SK-N-SH treated with all-trans-retinoic acid at 6 μM for 48 hours (cell line): Measurements from ENCODE around the gene KDF1.
"Not testable (repeated sequence)": the region's sequence is repeated elsewhere in the genome, so short reads cannot be mapped to it uniquely, and the experiment has no call there.

Experiments used
- ATAC-seq: fragments of 200-7000 bp; cut with Tn5 transposase; 3 replicates; pipeline ENCODE4 v1.9.1; 2020; ENCODE audit warnings: mild to moderate bottlenecking, moderate library complexity
- ARNTL ChIP-seq: fragments of 450-650 bp; formaldehyde crosslinking; IDR thresholded peaks from 2 replicates; pipeline ENCODE4 v1.5.0; 2020; ENCODE audit warnings: low read depth, mild to moderate bottlenecking, moderate library complexity, borderline replicate concordance
- BACH2 ChIP-seq: fragments of 250-450 bp; sonication (Bioruptor Pico); IDR thresholded peaks from 2 replicates; pipeline ENCODE4 v1.9.0; 2021; ENCODE audit warnings: mild to moderate bottlenecking, borderline replicate concordance
- CREB5 ChIP-seq: fragments of 250-450 bp; sonication (Bioruptor Pico); IDR thresholded peaks from 2 replicates; pipeline ENCODE4 v1.5.1; 2020; ENCODE audit warnings: low read depth, mild to moderate bottlenecking, moderate library complexity
- CSDC2 ChIP-seq: fragments of 250-450 bp; sonication (Bioruptor Pico); IDR thresholded peaks from 2 replicates; pipeline ENCODE4 v1.5.0; 2020; ENCODE audit warnings: mild to moderate bottlenecking, moderate library complexity
- CSRNP3 ChIP-seq: fragments of 250-450 bp; sonication (Bioruptor Pico); IDR thresholded peaks from 2 replicates; pipeline ENCODE4 v1.5.1; 2021; ENCODE audit warnings: mild to moderate bottlenecking, moderate library complexity
- ESRRG ChIP-seq: fragments of 250-450 bp; sonication (Bioruptor Pico); IDR thresholded peaks from 2 replicates; pipeline ENCODE4 v1.6.1; 2021; ENCODE audit warnings: mild to moderate bottlenecking
- GLIS3 ChIP-seq: fragments of 250-450 bp; sonication (Bioruptor Pico); IDR thresholded peaks from 2 replicates; pipeline ENCODE4 v1.5.0; 2020; ENCODE audit warnings: mild to moderate bottlenecking, moderate library complexity
- OSR1 ChIP-seq: fragments of 250-450 bp; sonication (Bioruptor Pico); IDR thresholded peaks from 2 replicates; pipeline ENCODE4 v1.8.0; 2022; ENCODE audit warnings: moderate library complexity, mild to moderate bottlenecking, inconsistent platforms
- PATZ1 ChIP-seq: fragments of 250-450 bp; sonication (Bioruptor Pico); IDR thresholded peaks from 2 replicates; pipeline ENCODE4 v1.8.0; 2020; ENCODE audit warnings: mild to moderate bottlenecking, moderate library complexity, borderline replicate concordance
- POU6F1 ChIP-seq: fragments of 250-450 bp; sonication (Bioruptor Pico); IDR thresholded peaks from 2 replicates; pipeline ENCODE4 v1.8.0; 2021; ENCODE audit warnings: low read depth, mild to moderate bottlenecking, moderate library complexity, borderline replicate concordance
- PPARA ChIP-seq: fragments of 250-450 bp; sonication (Bioruptor Pico); IDR thresholded peaks from 2 replicates; pipeline ENCODE4 v1.5.0; 2020; ENCODE audit warnings: mild to moderate bottlenecking, borderline replicate concordance
- RARB ChIP-seq: fragments of 250-450 bp; sonication (Bioruptor Pico); IDR thresholded peaks from 2 replicates; pipeline ENCODE4 v1.8.0; 2021; ENCODE audit warnings: mild to moderate bottlenecking, moderate library complexity
- SNAI2 ChIP-seq: fragments of 250-450 bp; sonication (Bioruptor Pico); IDR thresholded peaks from 2 replicates; pipeline ENCODE4 v1.5.0; 2020; ENCODE audit warnings: mild to moderate bottlenecking, moderate library complexity
- TCF4 ChIP-seq: fragments of 250-450 bp; sonication (Bioruptor Pico); IDR thresholded peaks from 2 replicates; pipeline ENCODE4 v1.8.0; 2021; ENCODE audit warnings: mild to moderate bottlenecking, moderate library complexity, borderline replicate concordance
- TOX ChIP-seq: fragments of 250-450 bp; sonication (Bioruptor Pico); IDR thresholded peaks from 2 replicates; pipeline ENCODE4 v1.8.0; 2021; ENCODE audit warnings: mild to moderate bottlenecking, moderate library complexity, borderline replicate concordance
- TSHZ2 ChIP-seq: fragments of 250-450 bp; sonication (Bioruptor Pico); IDR thresholded peaks from 2 replicates; pipeline ENCODE4 v1.5.0; 2020; ENCODE audit warnings: mild to moderate bottlenecking, moderate library complexity
- ZC3H10 ChIP-seq: fragments of 250-450 bp; sonication (Bioruptor Pico); IDR thresholded peaks from 2 replicates; pipeline ENCODE4 v1.5.1; 2021; ENCODE audit warnings: mild to moderate bottlenecking, moderate library complexity
- ZNF565 ChIP-seq: fragments of 450-650 bp; formaldehyde crosslinking; conservative IDR thresholded peaks from 2 replicates; pipeline ENCODE4 v1.5.0; 2020; ENCODE audit warnings: low read depth, mild to moderate bottlenecking, moderate library complexity
- ZNF70 ChIP-seq: fragments of 450-650 bp; formaldehyde crosslinking; IDR thresholded peaks from 2 replicates; pipeline ENCODE4 v1.5.0; 2020; ENCODE audit warnings: mild to moderate bottlenecking, moderate library complexity
- ZNF8 ChIP-seq: fragments of 450-650 bp; formaldehyde crosslinking; IDR thresholded peaks from 2 replicates; pipeline ENCODE4 v1.5.0; 2020; ENCODE audit warnings: mild to moderate bottlenecking, moderate library complexity

Gene KDF1

GRCh38 chr1:26993237-26994019 is 33.2 kb upstream of the KDF1 start, which contains the start of gene TRNP1:
Gene TRNP1, plus strand, starts transcription at chr1:26993692. Its CDS starts 95 bp downstream, at chr1:26993787.
- peak; percentile 33 for ATAC-seq
- TF ChIP-seq BACH2 (no peak), CSDC2 (no peak), SNAI2 (no peak), TOX (CRISPR knock-in tag) (no peak), ARNTL (CRISPR knock-in tag) (no peak), CSRNP3 (CRISPR knock-in tag) (no peak), RARB (CRISPR knock-in tag) (no peak), TSHZ2 (CRISPR knock-in tag) (no peak), ZNF70 (CRISPR knock-in tag) (no peak), ESRRG (no peak), OSR1 (CRISPR knock-in tag) (no peak), TCF4 (CRISPR knock-in tag) (no peak), CREB5 (no peak)
- TF ChIP-seq, all 23 proteins: peak for 0

GRCh38 chr1:26991310-26992116 is 31.2 kb upstream of the KDF1 start:
- TF ChIP-seq ZNF8 (CRISPR knock-in tag) (no peak), ZNF70 (CRISPR knock-in tag) (no peak), RARB (CRISPR knock-in tag) (no peak), GLIS3 (CRISPR knock-in tag) (no peak), SNAI2 (no peak), CREB5 (no peak), TCF4 (CRISPR knock-in tag) (no peak), PPARA (no peak), ZC3H10 (CRISPR knock-in tag) (no peak), BACH2 (no peak), TOX (CRISPR knock-in tag) (no peak), ZNF565 (CRISPR knock-in tag) (no peak), OSR1 (CRISPR knock-in tag) (no peak), TSHZ2 (CRISPR knock-in tag) (no peak), PATZ1 (CRISPR knock-in tag) (no peak), POU6F1 (CRISPR knock-in tag) (no peak), ARNTL (CRISPR knock-in tag) (no peak)
- ATAC-seq: peak; percentile 35

- ATAC-seq: not testable (repeated sequence)
Measured at GRCh38 chr1:26989403-26990109, 29.3 kb upstream of the KDF1 start.
